K562 (cell line): ENCODE measurements around the gene RAPGEFL1.
"Not testable (repeated sequence)": the region's sequence is repeated elsewhere in the genome, so short reads cannot be mapped to it uniquely, and the experiment has no call there.

Source experiments
- ELF1 ChIP-seq: fragments of 200-800 bp; sonication (Bioruptor generic); IDR thresholded peaks from 2 replicates; pipeline ENCODE4 v1.6.1; 2016; ENCODE audit warnings: missing genetic modification characterization, missing compliant biosample characterization
- NFIC ChIP-seq: fragments of 450-650 bp; IDR thresholded peaks from 2 replicates; pipeline ENCODE4 v1.6.1; 2017; ENCODE audit warnings: mild to moderate bottlenecking, inconsistent platforms
- SREBF1 ChIP-seq: fragments of 150-350 bp; IDR thresholded peaks from 2 replicates; pipeline ENCODE4 v1.6.1; 2014; ENCODE audit warnings: antibody characterized with exemption, low read depth, low read length, borderline replicate concordance
- TF ChIP-seq, protein P1 (sequence below): sonication (generic); formaldehyde crosslinking; IDR thresholded peaks from 2 replicates; pipeline ENCODE4 v1.8.0; 2023; ENCODE audit warnings: mild to moderate bottlenecking, missing genetic modification reagents

DNA sequence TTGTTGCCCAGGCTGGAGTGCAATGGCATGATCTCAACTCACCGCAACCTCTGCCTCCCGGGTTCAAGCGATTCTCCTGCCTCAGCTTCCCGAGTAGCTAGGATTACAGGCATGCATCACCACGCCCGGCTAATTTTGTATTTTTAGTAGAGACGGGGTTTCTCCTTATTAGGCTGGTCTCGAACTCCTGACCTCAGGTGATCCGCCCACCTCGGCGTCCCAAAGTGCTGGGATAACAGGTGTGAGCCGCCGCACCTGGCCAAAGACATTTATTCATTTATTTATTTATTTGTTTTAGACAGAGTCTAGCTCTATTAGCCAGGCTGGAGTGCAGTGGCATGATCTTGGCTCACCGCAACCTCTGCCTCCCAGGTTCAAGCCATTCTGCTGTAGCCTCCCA is 51.9 kb downstream of the RAPGEFL1 start:
- not testable (repeated sequence) for TF ChIP-seq ELF1 (tag); SREBF1; NFIC
- TF ChIP-seq, protein P1, sequence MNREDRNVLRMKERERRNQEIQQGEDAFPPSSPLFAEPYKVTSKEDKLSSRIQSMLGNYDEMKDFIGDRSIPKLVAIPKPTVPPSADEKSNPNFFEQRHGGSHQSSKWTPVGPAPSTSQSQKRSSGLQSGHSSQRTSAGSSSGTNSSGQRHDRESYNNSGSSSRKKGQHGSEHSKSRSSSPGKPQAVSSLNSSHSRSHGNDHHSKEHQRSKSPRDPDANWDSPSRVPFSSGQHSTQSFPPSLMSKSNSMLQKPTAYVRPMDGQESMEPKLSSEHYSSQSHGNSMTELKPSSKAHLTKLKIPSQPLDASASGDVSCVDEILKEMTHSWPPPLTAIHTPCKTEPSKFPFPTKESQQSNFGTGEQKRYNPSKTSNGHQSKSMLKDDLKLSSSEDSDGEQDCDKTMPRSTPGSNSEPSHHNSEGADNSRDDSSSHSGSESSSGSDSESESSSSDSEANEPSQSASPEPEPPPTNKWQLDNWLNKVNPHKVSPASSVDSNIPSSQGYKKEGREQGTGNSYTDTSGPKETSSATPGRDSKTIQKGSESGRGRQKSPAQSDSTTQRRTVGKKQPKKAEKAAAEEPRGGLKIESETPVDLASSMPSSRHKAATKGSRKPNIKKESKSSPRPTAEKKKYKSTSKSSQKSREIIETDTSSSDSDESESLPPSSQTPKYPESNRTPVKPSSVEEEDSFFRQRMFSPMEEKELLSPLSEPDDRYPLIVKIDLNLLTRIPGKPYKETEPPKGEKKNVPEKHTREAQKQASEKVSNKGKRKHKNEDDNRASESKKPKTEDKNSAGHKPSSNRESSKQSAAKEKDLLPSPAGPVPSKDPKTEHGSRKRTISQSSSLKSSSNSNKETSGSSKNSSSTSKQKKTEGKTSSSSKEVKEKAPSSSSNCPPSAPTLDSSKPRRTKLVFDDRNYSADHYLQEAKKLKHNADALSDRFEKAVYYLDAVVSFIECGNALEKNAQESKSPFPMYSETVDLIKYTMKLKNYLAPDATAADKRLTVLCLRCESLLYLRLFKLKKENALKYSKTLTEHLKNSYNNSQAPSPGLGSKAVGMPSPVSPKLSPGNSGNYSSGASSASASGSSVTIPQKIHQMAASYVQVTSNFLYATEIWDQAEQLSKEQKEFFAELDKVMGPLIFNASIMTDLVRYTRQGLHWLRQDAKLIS (CRISPR knock-in tag), result not testable (repeated sequence)
